H1 (cell line): ENCODE results near the gene DCLRE1B. TPM values are rescaled to one million over a fixed set of nuclear protein-coding genes. Genes with fewer than 3 reads are reported as not detected.

ENCODE experiments used
- CTCF ChIA-PET: fragments of 300-600 bp; sonication (Branson Sonifier 250); formaldehyde crosslinking; loops from one replicate; lab custom pipeline; 2021; ENCODE audit not compliant: partially characterized antibody; lab: Charles Lee
- POLR2A ChIA-PET: fragments of 300-600 bp; sonication (Branson Sonifier 250); formaldehyde crosslinking; loops from one replicate; lab custom pipeline; 2021; ENCODE audit warnings: inconsistent platforms; ENCODE audit not compliant: partially characterized antibody; lab: Charles Lee
- DNase-seq, 2 experiments: peaks; one replicate each; pipeline versions ENCODE4 v3.0.0 to v3.0.0-alpha.2; 2010 to 2022; ENCODE audit warnings: low spot score in 2 of 2, low read depth in 1 of 2, mixed read lengths in 1 of 2
- FAIRE-seq: peaks from 2 replicates; lab custom pipeline; 2011; peaks lifted over from hg19 to GRCh38; lab: Jason Lieb, UNC
- H2AFZ ChIP-seq: 2 replicates; pipeline ENCODE4 v1.8.1; 2012; ENCODE audit warnings: low read length, inconsistent platforms
- H2AK5ac ChIP-seq: 2 replicates; pipeline ENCODE4 v1.6.1; 2013; ENCODE audit warnings: low read depth, low read length
- H2BK120ac ChIP-seq: replicated peaks from 2 replicates; pipeline ENCODE3; 2013; ENCODE audit warnings: low read depth, low read length, inconsistent platforms
- H2BK12ac ChIP-seq: 2 replicates; pipeline ENCODE4 v1.6.1; 2013; ENCODE audit warnings: low read depth, low read length
- H2BK15ac ChIP-seq: 2 replicates; pipeline ENCODE4 v1.6.1; 2013; ENCODE audit warnings: low read length
- H2BK20ac ChIP-seq: 2 replicates; pipeline ENCODE4 v1.6.1; 2013; ENCODE audit warnings: low read length
- H2BK5ac ChIP-seq: 2 replicates; pipeline ENCODE4 v1.6.1; 2013; ENCODE audit warnings: low read depth, low read length
- H3K14ac ChIP-seq: 2 replicates; pipeline ENCODE4 v1.6.1; 2013; ENCODE audit warnings: inconsistent platforms; ENCODE audit not compliant: insufficient read length
- H3K18ac ChIP-seq: 2 replicates; pipeline ENCODE4 v1.6.1; 2013; ENCODE audit warnings: low read length; ENCODE audit errors: extremely low read depth
- H3K23ac ChIP-seq: 2 replicates; pipeline ENCODE4 v1.6.1; 2013; ENCODE audit warnings: inconsistent platforms; ENCODE audit not compliant: insufficient read length
- H3K23me2 ChIP-seq: 2 replicates; pipeline ENCODE4 v1.6.1; 2013; ENCODE audit warnings: low read depth, low read length
- H3K27ac ChIP-seq: 2 replicates; pipeline ENCODE4 v1.6.1; 2011; ENCODE audit warnings: low read depth, low read length, inconsistent platforms
- H3K27me3 ChIP-seq, 4 experiments: replicated peaks in 1 of 4; 1 replicate in 1 of 4; 2 replicates in 3 of 4; pipeline versions ENCODE4 v1.6.1 to v1.8.1; 2011 to 2013; ENCODE audit warnings: low read length in 3 of 4, mild to moderate bottlenecking in 3 of 4, inconsistent platforms in 2 of 4, mixed read lengths in 2 of 4, moderate library complexity in 1 of 4; ENCODE audit not compliant: control insufficient read depth in 3 of 4, insufficient read depth in 3 of 4; ENCODE audit errors: extremely low read depth in 1 of 4
- H3K36me3 ChIP-seq, 4 experiments: 2 replicates each; pipeline versions ENCODE4 v1.6.1 to v1.8.1; 2011 to 2013; ENCODE audit warnings: mild to moderate bottlenecking in 4 of 4, low read length in 3 of 4, moderate library complexity in 2 of 4, control low read depth in 1 of 4, inconsistent platforms in 1 of 4; ENCODE audit not compliant: insufficient read depth in 4 of 4, control insufficient read depth in 2 of 4
- H3K4ac ChIP-seq: replicated peaks from 2 replicates; pipeline ENCODE3; 2013; ENCODE audit warnings: low read length, low read depth, mixed read lengths, inconsistent platforms; ENCODE audit not compliant: insufficient read length
- H3K4me1 ChIP-seq, 4 experiments: replicated peaks in 1 of 4; 1 replicate in 1 of 4; 2 replicates in 3 of 4; pipeline versions ENCODE4 v1.6.1 to v1.8.1; 2011 to 2013; ENCODE audit warnings: low read length in 3 of 4, inconsistent platforms in 2 of 4, mixed read lengths in 1 of 4; ENCODE audit not compliant: insufficient read depth in 4 of 4, control insufficient read depth in 3 of 4
- H3K4me2 ChIP-seq, 2 experiments: 2 replicates each; pipeline versions ENCODE4 v1.6.1 to v1.8.1; 2011 to 2013; ENCODE audit warnings: low read depth in 2 of 2, low read length in 2 of 2, control low read depth in 1 of 2, inconsistent platforms in 1 of 2, mild to moderate bottlenecking in 1 of 2; ENCODE audit not compliant: insufficient read depth in 1 of 2
- H3K4me3 ChIP-seq, 4 experiments: fragments of 200-600, 300-600 bp in 1 of 4; sonication (generic), shearing (Covaris generic), sonication (Bioruptor Twin) in 1 of 4; 2 replicates each; pipeline versions ENCODE4 v1.5.1 to v1.8.1; 2011 to 2016; ENCODE audit warnings: low read length in 4 of 4, low read depth in 3 of 4, control low read depth in 2 of 4, inconsistent platforms in 2 of 4, mild to moderate bottlenecking in 2 of 4, mixed read lengths in 1 of 4, moderate library complexity in 1 of 4; ENCODE audit not compliant: insufficient read depth in 2 of 4; ENCODE audit errors: extremely low read depth in 1 of 4
- H3K56ac ChIP-seq: replicated peaks from 2 replicates; pipeline ENCODE3; 2013; ENCODE audit warnings: low read depth, mild to moderate bottlenecking, mixed read lengths, low read length, inconsistent platforms; ENCODE audit not compliant: insufficient read length
- H3K79me1 ChIP-seq: 2 replicates; pipeline ENCODE4 v1.6.1; 2013; ENCODE audit warnings: low read depth, low read length, control low read depth
- H3K79me2 ChIP-seq, 2 experiments: 2 replicates each; pipeline versions ENCODE4 v1.6.1 to v1.8.1; 2012 to 2013; ENCODE audit warnings: low read length in 2 of 2, mild to moderate bottlenecking in 2 of 2, inconsistent platforms in 1 of 2; ENCODE audit not compliant: insufficient read depth in 2 of 2, control insufficient read depth in 1 of 2
- H3K9ac ChIP-seq, 4 experiments: replicated peaks in 1 of 4; 1 replicate in 1 of 4; 2 replicates in 3 of 4; pipeline versions ENCODE4 v1.6.1 to v1.8.1; 2011 to 2013; ENCODE audit warnings: low read depth in 3 of 4, low read length in 3 of 4, control low read depth in 2 of 4, mild to moderate bottlenecking in 2 of 4, moderate library complexity in 2 of 4, inconsistent platforms in 1 of 4; ENCODE audit errors: extremely low read depth in 1 of 4
- H3K9me3 ChIP-seq, 2 experiments: 2 replicates each; pipeline versions ENCODE4 v1.6.1 to v1.8.1; 2012 to 2013; ENCODE audit warnings: mild to moderate bottlenecking in 2 of 2, moderate library complexity in 2 of 2, control low read depth in 1 of 2, inconsistent platforms in 1 of 2, low read depth in 1 of 2, low read length in 1 of 2, mixed read lengths in 1 of 2; ENCODE audit not compliant: insufficient read depth in 2 of 2
- H4K20me1 ChIP-seq, 2 experiments: replicated peaks in 1 of 2; 2 replicates each; pipeline versions ENCODE3 to v1.8.1; 2011 to 2013; ENCODE audit warnings: inconsistent platforms in 2 of 2, low read length in 2 of 2, mild to moderate bottlenecking in 1 of 2; ENCODE audit not compliant: insufficient read depth in 2 of 2, control insufficient read depth in 1 of 2
- H4K5ac ChIP-seq: 2 replicates; pipeline ENCODE4 v1.6.1; 2013; ENCODE audit warnings: low read length, low read depth, mixed read lengths, inconsistent platforms; ENCODE audit not compliant: insufficient read length
- H4K8ac ChIP-seq: 2 replicates; pipeline ENCODE4 v1.8.0; 2013; ENCODE audit warnings: mild to moderate bottlenecking, moderate library complexity, low read length, inconsistent platforms; ENCODE audit not compliant: insufficient read depth; ENCODE audit errors: extremely low read depth
- H4K91ac ChIP-seq: replicated peaks from 2 replicates; pipeline ENCODE3; 2013; ENCODE audit warnings: low read length, mixed read lengths, inconsistent platforms; ENCODE audit not compliant: insufficient read length
- BACH1 ChIP-seq: IDR thresholded peaks from 2 replicates; pipeline ENCODE4 v1.6.1; 2012; ENCODE audit warnings: low read length, improper control_type of control experiment
- BRCA1 ChIP-seq: IDR thresholded peaks from 2 replicates; pipeline ENCODE4 v1.6.1; 2012; ENCODE audit warnings: low read depth, low read length, improper control_type of control experiment
- CBX8 ChIP-seq: fragments of 300-800, 300-1000 bp; sonication (generic); IDR thresholded peaks from 2 replicates; pipeline ENCODE4 v1.7.1; 2016; ENCODE audit warnings: low read depth, low read length, borderline replicate concordance
- E2F6 ChIP-seq: IDR thresholded peaks from 2 replicates; pipeline ENCODE4 v1.6.1; 2012; ENCODE audit warnings: inconsistent platforms
- FOSL1 ChIP-seq: IDR thresholded peaks from 2 replicates; pipeline ENCODE4 v1.6.1; 2011; ENCODE audit warnings: mild to moderate bottlenecking, low read depth, low read length, moderate library complexity; ENCODE audit not compliant: insufficient read depth
- NANOG ChIP-seq: IDR thresholded peaks from 2 replicates; pipeline ENCODE4 v1.6.1; 2011; ENCODE audit warnings: low read length, low read depth, mild to moderate bottlenecking, inconsistent platforms; ENCODE audit not compliant: insufficient read depth, poor library complexity, severe bottlenecking
- NRF1 ChIP-seq: IDR thresholded peaks from 2 replicates; pipeline ENCODE4 v1.6.1; 2011; ENCODE audit warnings: mild to moderate bottlenecking, low read depth, low read length, improper control_type of control experiment
- PHF8 ChIP-seq: fragments of 200-600 bp; sonication (generic); conservative IDR thresholded peaks from 2 replicates; pipeline ENCODE4 v1.7.1; 2012; ENCODE audit warnings: low read depth, mild to moderate bottlenecking, inconsistent platforms, low read length, moderate library complexity
- RBBP5 ChIP-seq: IDR thresholded peaks from 2 replicates; pipeline ENCODE4 v1.7.1; 2012; ENCODE audit warnings: low read depth, mild to moderate bottlenecking, inconsistent platforms, low read length, moderate library complexity, borderline replicate concordance
- SIRT6 ChIP-seq: IDR thresholded peaks from one replicate; pipeline ENCODE4 v1.7.1; 2012; ENCODE audit warnings: low read length, inconsistent platforms
- WGBS, 2 experiments: shearing (Covaris generic) in 1 of 2; methylation state at CpG; one replicate each; pipeline versions ENCODE4 v1.1.6 to v1.1.7; 2013 to 2015; ENCODE audit warnings: low lambda C conversion rate in 2 of 2, mixed read lengths in 2 of 2, inconsistent platforms in 1 of 2, low coverage in 1 of 2, missing lambda C conversion rate in 1 of 2; ENCODE audit not compliant: insufficient replicate concordance in 2 of 2, insufficient coverage in 1 of 2, insufficient read length in 1 of 2; ENCODE audit errors: extremely low coverage in 1 of 2, missing lambda C conversion rate in 1 of 2; 5-methylcytosine and 5-hydroxymethylcytosine counted together
- polyA plus RNA-seq, 7 experiments: library from polyadenylated mRNA; depleted of rRNA in 3 of 7; stranded (reverse) in 5 of 7; unstranded in 2 of 7; fragments of >200 nt in 5 of 7; fragments of 200-250 nt in 2 of 7; gene quantifications; 1 replicate in 5 of 7; 2 replicates in 1 of 7; 4 replicates in 1 of 7; pipeline versions ENCODE4 v1.2.1 to v1.2.3, GENCODE V29; 2011 to 2013; ENCODE audit warnings: missing spikeins in 2 of 7, mixed read lengths in 2 of 7
- total RNA-seq: library from RNA; stranded (reverse); fragmentation: NEBNext Ultra II Directional; extraction: Animal tissue kit (Norgen Biotek cat#: 25700); gene quantifications from 2 replicates; pipeline ENCODE4 v1.2.1, GENCODE V29; 2021
- TF ChIP-seq, protein P1 (sequence below): IDR thresholded peaks from 2 replicates; pipeline ENCODE4 v1.6.1; 2012; ENCODE audit warnings: low read length, inconsistent platforms
- TF ChIP-seq, protein P2 (sequence below): IDR thresholded peaks from 2 replicates; pipeline ENCODE4 v1.6.1; 2012; ENCODE audit warnings: inconsistent platforms

DCLRE1B gene
- total and polyA plus RNA-seq, 2 of the 8 experiments (the other 6 are each of a cell fraction or from before 2014, with no cell fraction given), result 5.5 to 11.0 TPM

GRCh38 chr1:113861641-113862040 lies 43.5 kb upstream of the DCLRE1B start:
- Histone ChIP-seq H2BK120ac (no peak overlapping the region), H2BK12ac (no peak overlapping the region), H4K5ac (no peak overlapping the region), H3K14ac (no peak overlapping the region), H3K23me2 (no peaks in the 10 kb centered on the region), H3K4me1 (no peaks in the 10 kb centered on the region), H3K56ac (no peak overlapping the region), H3K27me3 (no peaks in the 10 kb centered on the region), H3K4ac (no peak overlapping the region), H3K23ac (no peak overlapping the region), H3K79me1 (no peaks in the 10 kb centered on the region), H3K27ac (no peak overlapping the region), H2BK5ac (no peak overlapping the region), H2AFZ (no peak overlapping the region), H3K9ac (no peak overlapping the region), H3K36me3 (no peaks in the 10 kb centered on the region), H3K79me2 (no peaks in the 10 kb centered on the region), H3K9me3 (no peaks in the 10 kb centered on the region), H4K20me1 (no peaks in the 10 kb centered on the region), H2BK20ac (no peak overlapping the region), H3K4me2 (no peak overlapping the region), H2AK5ac (no peak overlapping the region), H3K18ac (no peak overlapping the region), H2BK15ac (no peak overlapping the region), H4K8ac (no peak overlapping the region), H3K4me3 (no peak overlapping the region), H4K91ac (no peak overlapping the region)
- DNase-seq (no peak), FAIRE-seq (no peak)
- WGBS, 2 experiments, result 94% methylated on average over 2 of the region's 5 CpGs; no CpG with 5 or more reads in 1 of the 2 experiments
- ChIA-PET POLR2A (no interaction called here), CTCF (interaction anchor here (0.9 to 1.1 kb wide), 2 partner anchors 11 to 26 kb away, joined by 3 read pairs; no protein-coding TSS in a partner anchor)
- TF ChIP-seq PHF8, result no peak
- no peak for TF ChIP-seq CBX8
- no peak for TF ChIP-seq NANOG
- TF ChIP-seq, protein P1, sequence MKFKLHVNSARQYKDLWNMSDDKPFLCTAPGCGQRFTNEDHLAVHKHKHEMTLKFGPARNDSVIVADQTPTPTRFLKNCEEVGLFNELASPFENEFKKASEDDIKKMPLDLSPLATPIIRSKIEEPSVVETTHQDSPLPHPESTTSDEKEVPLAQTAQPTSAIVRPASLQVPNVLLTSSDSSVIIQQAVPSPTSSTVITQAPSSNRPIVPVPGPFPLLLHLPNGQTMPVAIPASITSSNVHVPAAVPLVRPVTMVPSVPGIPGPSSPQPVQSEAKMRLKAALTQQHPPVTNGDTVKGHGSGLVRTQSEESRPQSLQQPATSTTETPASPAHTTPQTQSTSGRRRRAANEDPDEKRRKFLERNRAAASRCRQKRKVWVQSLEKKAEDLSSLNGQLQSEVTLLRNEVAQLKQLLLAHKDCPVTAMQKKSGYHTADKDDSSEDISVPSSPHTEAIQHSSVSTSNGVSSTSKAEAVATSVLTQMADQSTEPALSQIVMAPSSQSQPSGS, result no peak
- TF ChIP-seq BRCA1, result no peak
- no peak for TF ChIP-seq FOSL1
- no peak for TF ChIP-seq NRF1
- TF ChIP-seq BACH1, result no peak
- no peak for TF ChIP-seq E2F6
- no peak for TF ChIP-seq RBBP5
- no peak for TF ChIP-seq SIRT6
- TF ChIP-seq, protein P2, sequence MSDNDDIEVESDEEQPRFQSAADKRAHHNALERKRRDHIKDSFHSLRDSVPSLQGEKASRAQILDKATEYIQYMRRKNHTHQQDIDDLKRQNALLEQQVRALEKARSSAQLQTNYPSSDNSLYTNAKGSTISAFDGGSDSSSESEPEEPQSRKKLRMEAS, result no peak
